Thoracic aorta (tissue), 2 donors: Measurements from ENCODE around the gene SGCD. TPM values are rescaled to one million over a fixed set of nuclear protein-coding genes. Genes with fewer than 3 reads are reported as not detected.
"Not testable (repeated sequence)": the region's sequence is repeated elsewhere in the genome, so short reads cannot be mapped to it uniquely, and the experiment has no call there.

Source experiments
- ATAC-seq: fragments of 150-250 bp; one replicate; pipeline ENCODE4 v1.8.0; 2017; ENCODE audit warnings: low read depth; ENCODE audit not compliant: insufficient number of reproducible peaks, low FRiP score
- DNase-seq: peaks from one replicate; pipeline ENCODE4 v3.0.0-alpha.2; 2020; ENCODE audit warnings: low spot score
- H3K27ac ChIP-seq, 2 donors: fragments of 200-600 bp; sonication (generic); 1 replicate in 1 of 2; 2 replicates in 1 of 2; pipeline ENCODE4 v1.5.1; 2016; ENCODE audit warnings: mild to moderate bottlenecking in 2 of 2, moderate library complexity in 2 of 2
- H3K27me3 ChIP-seq: fragments of 200-600 bp; sonication (generic); replicated peaks from 2 replicates; pipeline ENCODE4 v1.6.0; 2016; ENCODE audit warnings: mild to moderate bottlenecking; ENCODE audit not compliant: insufficient read depth
- H3K36me3 ChIP-seq: fragments of 200-600 bp; sonication (generic); one replicate; pipeline ENCODE4 v1.5.1; 2016
- H3K4me1 ChIP-seq, 2 donors: fragments of 200-600 bp; sonication (generic); 1 replicate in 1 of 2; 2 replicates in 1 of 2; pipeline versions ENCODE4 v1.5.1 to v1.6.0; 2016; ENCODE audit warnings: low read depth in 2 of 2, mild to moderate bottlenecking in 1 of 2; ENCODE audit not compliant: control insufficient read depth in 1 of 2
- H3K4me3 ChIP-seq: fragments of 200-600 bp; sonication (generic); 2 replicates; pipeline ENCODE4 v1.5.1; 2016; ENCODE audit warnings: mild to moderate bottlenecking
- H3K9me3 ChIP-seq: fragments of 200-600 bp; sonication (generic); 2 replicates; pipeline ENCODE4 v1.5.1; 2016
- CTCF ChIP-seq: fragments of 200-600 bp; sonication (generic); IDR thresholded peaks from one replicate; pipeline ENCODE4 v1.5.1; 2019; ENCODE audit warnings: antibody characterized with exemption
- total RNA-seq, 2 donors: library from RNA; depleted of rRNA; stranded (reverse); fragments of >200 nt; gene quantifications; one replicate each; pipeline versions ENCODE4 v1.1.0 to v1.2.3, GENCODE V29; 2016

The SGCD gene
- total RNA-seq, 2 donors from 2014 or later, result 20.4 to 40.3 TPM

- DNase-seq, result no peak
- Histone ChIP-seq H3K36me3 (no peaks in the 10 kb centered on the region), H3K4me3 (no peak overlapping the region), H3K4me1 (peaks cover 0 to 4% of the 10 kb centered on the region in 2 donors), H3K27ac (no peak overlapping the region), H3K27me3 (no peaks in the 10 kb centered on the region), H3K9me3 (no peaks in the 10 kb centered on the region)
- no peak for ATAC-seq
- no peak for TF ChIP-seq CTCF
These were observed 267.4 kb downstream of the SGCD start for GRCh38 chr5:156594406-156594805.

DNA sequence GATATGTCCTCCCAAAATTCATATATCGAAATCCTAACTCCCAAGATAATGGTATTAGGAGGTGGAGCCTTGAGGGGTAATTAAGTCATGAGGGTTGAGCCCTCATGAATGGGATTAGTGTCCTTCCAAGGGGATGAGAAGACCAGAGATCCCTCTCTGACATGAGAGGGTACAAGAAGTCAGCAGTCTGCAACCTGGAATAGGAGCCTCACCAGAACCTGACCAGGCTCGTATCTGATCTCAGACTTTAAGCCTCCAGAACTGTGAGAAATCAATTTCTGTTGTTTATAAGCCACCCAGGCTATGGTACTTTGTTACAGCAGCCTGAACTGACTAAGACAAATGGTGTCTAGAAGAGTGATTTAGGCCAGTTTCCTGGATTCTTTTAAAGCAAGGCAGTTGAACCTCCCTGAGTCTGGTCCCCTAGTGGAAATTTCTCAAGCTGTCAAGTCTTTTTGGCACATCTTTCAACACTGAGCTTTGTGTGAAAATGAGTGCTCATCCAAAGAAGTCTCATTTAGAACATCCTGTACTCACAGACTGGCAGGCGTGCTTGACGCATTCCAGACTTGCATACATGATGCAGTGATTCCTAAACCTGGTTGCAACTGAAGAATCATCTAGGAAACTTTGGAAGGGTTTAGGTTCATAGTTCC lies 268.3 kb downstream of the SGCD start:
- Histone ChIP-seq H3K4me3 (no peak overlapping the region), H3K9me3 (no peaks in the 10 kb centered on the region), H3K4me1 (peaks cover 0 to 4% of the 10 kb centered on the region in 2 donors), H3K36me3 (no peaks in the 10 kb centered on the region), H3K27me3 (no peaks in the 10 kb centered on the region), H3K27ac (peak overlapping the region in 1 of 2 donors; percentile 11)
- no peak for DNase-seq
- TF ChIP-seq CTCF, result no peak
- ATAC-seq, result no peak

DNA sequence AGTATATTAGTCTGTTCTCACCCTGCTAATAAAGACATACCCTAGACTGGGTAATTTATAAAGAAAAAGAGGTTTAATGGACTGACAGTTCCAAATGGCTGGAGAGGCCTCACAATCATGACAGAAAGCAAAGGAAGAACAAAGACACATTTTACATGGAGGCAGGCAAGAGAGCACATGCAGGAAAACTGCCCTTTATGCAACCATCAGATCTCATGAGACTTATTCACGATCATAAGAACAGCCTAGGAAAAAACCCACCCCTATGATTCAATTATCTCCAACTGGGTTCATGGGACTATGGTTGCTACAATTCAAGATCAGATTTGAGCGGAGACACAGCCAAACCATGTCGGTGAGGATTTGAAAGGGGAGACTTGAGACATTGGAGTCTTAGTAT lies 270.3 kb downstream of the SGCD start:
- Histone ChIP-seq H3K27me3 (no peaks in the 10 kb centered on the region), H3K27ac (no peak overlapping the region), H3K36me3 (no peaks in the 10 kb centered on the region), H3K4me1 (peaks cover 0 to 4% of the 10 kb centered on the region in 2 donors), H3K4me3 (no peak overlapping the region), H3K9me3 (peaks cover 11% of the 10 kb centered on the region)
- ATAC-seq (no peak), DNase-seq (no peak)
- no peak for TF ChIP-seq CTCF

DNA sequence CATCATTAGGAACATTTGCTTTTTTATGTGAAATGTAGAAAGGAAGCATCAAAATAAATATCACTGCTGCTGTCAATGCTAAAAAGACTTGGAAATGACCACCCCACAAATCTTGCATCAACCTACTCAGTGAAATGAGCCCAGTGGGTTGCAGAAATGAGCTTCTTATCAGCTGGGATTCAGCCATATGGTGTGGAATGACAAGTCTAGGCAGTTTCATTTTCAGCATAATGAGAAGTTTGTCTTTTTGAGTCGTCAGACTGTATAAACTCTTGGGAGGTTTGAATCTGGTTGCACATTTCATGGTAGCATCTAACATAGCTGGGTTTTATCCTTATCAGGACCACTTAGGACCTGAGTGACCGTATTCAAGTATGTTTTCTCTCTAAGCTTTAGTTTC lies 272.0 kb downstream of the SGCD start:
- TF ChIP-seq CTCF, result no peak
- peaks cover 17% of the 10 kb centered on the region for H3K9me3 ChIP-seq
- no peaks in the 10 kb centered on the region for H3K27me3 ChIP-seq
- ATAC-seq (no peak), DNase-seq (no peak)
- peaks cover 0 to 4% of the 10 kb centered on the region in 2 donors for H3K4me1 ChIP-seq
- no peaks in the 10 kb centered on the region for H3K36me3 ChIP-seq
- H3K4me3 ChIP-seq, result no peak overlapping the region
- H3K27ac ChIP-seq, result no peak overlapping the region

DNA sequence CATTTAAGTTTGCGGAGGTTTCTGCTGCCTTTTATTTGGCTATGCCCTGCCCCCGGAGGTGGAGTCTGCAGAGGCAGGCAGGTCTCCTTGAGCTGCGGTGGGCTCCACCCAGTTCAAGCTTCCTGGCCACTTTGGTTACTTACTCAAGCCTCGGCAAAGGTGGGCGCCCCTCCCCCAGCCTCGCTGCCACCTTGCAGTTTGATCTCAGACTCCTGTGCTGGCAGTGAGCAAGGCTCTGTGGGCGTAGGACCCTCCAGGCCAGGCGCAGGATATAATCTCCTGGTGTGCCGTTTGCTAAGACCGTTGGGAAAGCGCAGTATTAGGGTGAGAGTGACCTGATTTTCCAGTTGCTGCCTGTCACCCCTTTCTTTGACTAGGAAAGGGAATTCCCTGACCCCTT lies 283.6 kb downstream of the SGCD start:
- not testable (repeated sequence) for H3K4me1 ChIP-seq, H3K27ac ChIP-seq, DNase-seq, ATAC-seq, H3K27me3 ChIP-seq, H3K36me3 ChIP-seq, H3K9me3 ChIP-seq, H3K4me3 ChIP-seq

- TF ChIP-seq CTCF, result no peak
These were observed 288.9 kb downstream of the SGCD start for GRCh38 chr5:156615901-156616300.

More at GRCh38 chr5:156615901-156616300, 288.9 kb downstream of the SGCD start:
- Histone ChIP-seq H3K9me3 (peaks cover 2% of the 10 kb centered on the region), H3K27me3 (no peaks in the 10 kb centered on the region), H3K4me1 (no peaks in the 10 kb centered on the region), H3K4me3 (no peak overlapping the region), H3K27ac (no peak overlapping the region), H3K36me3 (no peaks in the 10 kb centered on the region)
- no peak for ATAC-seq
- DNase-seq, result no peak
